ENCODE data around the gene SYNE3.

- TF ChIP-seq CTCF (optimal IDR thresholded peaks at IDR 0.05 in 1 of 3, IDR thresholded peaks at IDR 0.05 in 1 of 3, conservative IDR thresholded peaks at IDR 0.05 in 1 of 3; ENCODE audit: extremely low read depth in 1 of 3, insufficient read depth in 2 of 3, low read length in 3 of 3): no peak
- no peak for TF ChIP-seq EZH2 (IDR thresholded peaks at IDR 0.05; ENCODE audit: low read length)
Measured at GRCh38 chr14:95541932-95542930, 25.8 kb upstream of the SYNE3 start.
